GM19239 (cell line): Measurements from ENCODE around the gene CD7.

Experiments used
- DNase-seq: peaks from one replicate; pipeline ENCODE4 v3.0.0; 2011; ENCODE audit warnings: low spot score; ENCODE audit not compliant: insufficient read length
- FAIRE-seq: peaks from 2 replicates; lab custom pipeline; 2011; peaks lifted over from hg19 to GRCh38; lab: Jason Lieb, UNC

Gene CD7

GRCh38 chr17:82316651-82317393 lies 586 bp downstream of the CD7 start:
- DNase-seq = no peak
- no peak for FAIRE-seq

- FAIRE-seq (no peak), DNase-seq (no peak)
Observed at GRCh38 chr17:82315703-82316358, 1.6 kb downstream of the CD7 start.

GRCh38 chr17:82314727-82315605 lies 2.4 kb downstream of the CD7 start:
- FAIRE-seq (no peak), DNase-seq (no peak)

- no peak for FAIRE-seq
Observed at GRCh38 chr17:82314012-82314726, 3.2 kb downstream of the CD7 start.

GRCh38 chr17:82313195-82314011 lies 4.0 kb downstream of the CD7 start:
- DNase-seq (no peak), FAIRE-seq (no peak)

More at GRCh38 chr17:82314012-82314726, 3.2 kb downstream of the CD7 start:
- DNase-seq = no peak

- FAIRE-seq (no peak), DNase-seq (no peak)
Observed at GRCh38 chr17:82311971-82312370, 5.4 kb downstream of the CD7 start.

GRCh38 chr17:82310877-82311276 lies 6.5 kb downstream of the CD7 start:
- no peak for DNase-seq
- no peak for FAIRE-seq

GRCh38 chr17:82309656-82310570 lies 7.5 kb downstream of the CD7 start:
- FAIRE-seq (no peak), DNase-seq (no peak)

- no peak for FAIRE-seq
- DNase-seq = no peak
Observed at GRCh38 chr17:82305727-82306300, 11.6 kb downstream of the CD7 start.

- DNase-seq (no peak), FAIRE-seq (no peak)
Observed at GRCh38 chr17:82304826-82305726, 12.3 kb downstream of the CD7 start.

- no peak for DNase-seq
- FAIRE-seq = no peak
Observed at GRCh38 chr17:82303944-82304808, 13.2 kb downstream of the CD7 start.

- FAIRE-seq (no peak), DNase-seq (no peak)
Observed at GRCh38 chr17:82302991-82303943, 14.1 kb downstream of the CD7 start.

- FAIRE-seq (no peak), DNase-seq (no peak)
Observed at GRCh38 chr17:82302568-82302963, 14.8 kb downstream of the CD7 start.

- FAIRE-seq (no peak), DNase-seq (no peak)
Observed at GRCh38 chr17:82301916-82302567, 15.4 kb downstream of the CD7 start.
